Adipocyte (in vitro differentiated cells): Measurements from ENCODE around the gene FAM163B.
"Not testable (repeated sequence)": the region's sequence is repeated elsewhere in the genome, so short reads cannot be mapped to it uniquely, and the experiment has no call there.

Experiments used
- DNase-seq: peaks from one replicate; pipeline ENCODE4 v3.0.0-alpha.2; 2015; ENCODE audit warnings: low read depth
- H3K27me3 ChIP-seq: replicated peaks from 2 replicates; pipeline ENCODE4 v1.7.0; 2013; ENCODE audit warnings: mild to moderate bottlenecking, low read length, moderate library complexity; ENCODE audit not compliant: control insufficient read depth, insufficient read depth
- H3K36me3 ChIP-seq: 2 replicates; pipeline ENCODE4 v1.7.0; 2013; ENCODE audit warnings: low read length, mild to moderate bottlenecking, moderate library complexity; ENCODE audit not compliant: control insufficient read depth, insufficient read depth, severe bottlenecking
- H3K4me1 ChIP-seq: 2 replicates; pipeline ENCODE4 v1.7.0; 2013; ENCODE audit warnings: mild to moderate bottlenecking, low read length, moderate library complexity; ENCODE audit not compliant: control insufficient read depth, insufficient read depth
- H3K4me3 ChIP-seq: 2 replicates; pipeline ENCODE4 v1.7.0; 2013; ENCODE audit warnings: mild to moderate bottlenecking, low read length, moderate library complexity
- H3K9ac ChIP-seq: 2 replicates; pipeline ENCODE4 v1.7.0; 2013; ENCODE audit warnings: mild to moderate bottlenecking, low read length, moderate library complexity
- H3K9me3 ChIP-seq: 2 replicates; pipeline ENCODE4 v1.7.0; 2013; ENCODE audit warnings: mild to moderate bottlenecking, low read length, moderate library complexity; ENCODE audit not compliant: control insufficient read depth

The FAM163B gene

GRCh38 chr9:133569891-133570690, 39.1 kb downstream of the FAM163B start:
- no peak for DNase-seq
- H3K4me1 ChIP-seq: peaks cover 17% of the 10 kb centered on the region
- peaks cover 23% of the 10 kb centered on the region for H3K27me3 ChIP-seq
- no peak overlapping the region for H3K9ac ChIP-seq
- no peaks in the 10 kb centered on the region for H3K36me3 ChIP-seq
- H3K9me3 ChIP-seq: no peaks in the 10 kb centered on the region
- H3K4me3 ChIP-seq: no peak overlapping the region

- H3K4me3 ChIP-seq: no peak overlapping the region
- H3K9me3 ChIP-seq: no peaks in the 10 kb centered on the region
- H3K4me1 ChIP-seq: peaks cover 22% of the 10 kb centered on the region
- no peak overlapping the region for H3K9ac ChIP-seq
- H3K36me3 ChIP-seq: no peaks in the 10 kb centered on the region
- no peak for DNase-seq
- peaks cover 23% of the 10 kb centered on the region for H3K27me3 ChIP-seq
Observed at GRCh38 chr9:133569121-133569785, 39.9 kb downstream of the FAM163B start.

GRCh38 chr9:133568186-133568585, 41.0 kb downstream of the FAM163B start:
- H3K9ac ChIP-seq: no peak overlapping the region
- no peak for DNase-seq
- H3K4me1 ChIP-seq: peaks cover 23% of the 10 kb centered on the region
- H3K4me3 ChIP-seq: no peak overlapping the region
- H3K27me3 ChIP-seq: peaks cover 21% of the 10 kb centered on the region
- H3K36me3 ChIP-seq: no peaks in the 10 kb centered on the region
- no peaks in the 10 kb centered on the region for H3K9me3 ChIP-seq

GRCh38 chr9:133566817-133567216, 42.4 kb downstream of the FAM163B start:
- Histone ChIP-seq H3K27me3 (peaks cover 20% of the 10 kb centered on the region), H3K36me3 (no peaks in the 10 kb centered on the region), H3K4me3 (no peak overlapping the region), H3K9ac (no peak overlapping the region), H3K9me3 (no peaks in the 10 kb centered on the region), H3K4me1 (peaks cover 17% of the 10 kb centered on the region)
- DNase-seq: no peak

GRCh38 chr9:133566382-133566781, 42.8 kb downstream of the FAM163B start:
- H3K4me3 ChIP-seq: no peak overlapping the region
- peaks cover 20% of the 10 kb centered on the region for H3K27me3 ChIP-seq
- no peaks in the 10 kb centered on the region for H3K36me3 ChIP-seq
- H3K4me1 ChIP-seq: peaks cover 17% of the 10 kb centered on the region
- no peak overlapping the region for H3K9ac ChIP-seq
- H3K9me3 ChIP-seq: no peaks in the 10 kb centered on the region
- no peak for DNase-seq

- Histone ChIP-seq H3K36me3 (no peaks in the 10 kb centered on the region), H3K27me3 (peaks cover 13% of the 10 kb centered on the region), H3K4me3 (no peak overlapping the region), H3K9ac (peak overlapping the region; percentile 63), H3K4me1 (peaks cover 17% of the 10 kb centered on the region), H3K9me3 (no peaks in the 10 kb centered on the region)
- DNase-seq: no peak
Observed at GRCh38 chr9:133564451-133565116, 44.6 kb downstream of the FAM163B start.

- not testable (repeated sequence) for H3K36me3 ChIP-seq, H3K27me3 ChIP-seq, H3K4me3 ChIP-seq, DNase-seq, H3K9ac ChIP-seq, H3K9me3 ChIP-seq
- H3K4me1 ChIP-seq: peaks cover 19% of the 10 kb centered on the region
Observed at GRCh38 chr9:133563814-133564213, 45.4 kb downstream of the FAM163B start.

GRCh38 chr9:133563291-133563796, 45.8 kb downstream of the FAM163B start:
- H3K36me3 ChIP-seq: no peaks in the 10 kb centered on the region
- no peak overlapping the region for H3K4me3 ChIP-seq
- H3K27me3 ChIP-seq: peaks cover 3% of the 10 kb centered on the region
- no peaks in the 10 kb centered on the region for H3K9me3 ChIP-seq
- peak; percentile 25 for DNase-seq
- H3K4me1 ChIP-seq: peaks cover 24% of the 10 kb centered on the region
- H3K9ac ChIP-seq: no peak overlapping the region

GRCh38 chr9:133562611-133563290, 46.4 kb downstream of the FAM163B start:
- DNase-seq: no peak
- H3K4me3 ChIP-seq: no peak overlapping the region
- peaks cover 24% of the 10 kb centered on the region for H3K4me1 ChIP-seq
- no peaks in the 10 kb centered on the region for H3K9me3 ChIP-seq
- H3K27me3 ChIP-seq: peaks cover 3% of the 10 kb centered on the region
- no peaks in the 10 kb centered on the region for H3K36me3 ChIP-seq
- H3K9ac ChIP-seq: no peak overlapping the region

GRCh38 chr9:133561976-133562554, 47.1 kb downstream of the FAM163B start:
- Histone ChIP-seq H3K27me3 (peaks cover 3% of the 10 kb centered on the region), H3K9ac (no peak overlapping the region), H3K36me3 (no peaks in the 10 kb centered on the region), H3K4me3 (no peak overlapping the region), H3K4me1 (peaks cover 24% of the 10 kb centered on the region), H3K9me3 (no peaks in the 10 kb centered on the region)
- DNase-seq: no peak
